GM23338 (cell line): ENCODE measurements around the gene G3BP1. TPM values are rescaled to one million over a fixed set of nuclear protein-coding genes. Genes with fewer than 3 reads are reported as not detected.

ENCODE experiments used
- ATAC-seq: fragments of 200-7000 bp; cut with Tn5 transposase; 3 replicates; pipeline ENCODE4 v1.9.1; 2020
- DNase-seq: peaks from one replicate; pipeline ENCODE4 v3.0.0-alpha.2; 2015; ENCODE audit warnings: low spot score
- H2AFZ ChIP-seq: fragments of 200-600 bp; sonication (generic); 2 replicates; pipeline ENCODE4 v1.8.0; 2016; ENCODE audit warnings: antibody characterized with exemption, mild to moderate bottlenecking, moderate library complexity
- H3F3A ChIP-seq: fragments of 200-600 bp; sonication (generic); replicated peaks from 2 replicates; pipeline ENCODE4 v1.8.0; 2017; ENCODE audit warnings: antibody characterized with exemption, mixed run types, low read depth
- H3K27ac ChIP-seq: fragments of 200-600 bp; sonication (generic); 2 replicates; pipeline ENCODE4 v1.6.1; 2016; ENCODE audit warnings: low read depth
- H3K27me3 ChIP-seq: fragments of 200-600 bp; sonication (generic); 2 replicates; pipeline ENCODE4 v1.8.0; 2016; ENCODE audit warnings: mild to moderate bottlenecking, mixed run types, moderate library complexity; ENCODE audit not compliant: insufficient read depth
- H3K36me3 ChIP-seq: fragments of 200-600 bp; sonication (generic); 2 replicates; pipeline ENCODE4 v1.8.0; 2016; ENCODE audit warnings: mild to moderate bottlenecking; ENCODE audit not compliant: insufficient read depth
- H3K4me1 ChIP-seq: fragments of 200-600 bp; sonication (generic); 2 replicates; pipeline ENCODE4 v1.8.0; 2016; ENCODE audit warnings: mild to moderate bottlenecking, moderate library complexity; ENCODE audit not compliant: insufficient read depth
- H3K4me2 ChIP-seq: fragments of 200-600 bp; sonication (generic); 2 replicates; pipeline ENCODE4 v1.7.1; 2017; ENCODE audit warnings: mixed run types
- H3K4me3 ChIP-seq: fragments of 200-600 bp; sonication (generic); 2 replicates; pipeline ENCODE4 v1.6.1; 2016; ENCODE audit warnings: mixed run types
- H3K79me2 ChIP-seq: fragments of 200-600 bp; sonication (generic); replicated peaks from 2 replicates; pipeline ENCODE4 v1.8.0; 2017; ENCODE audit warnings: mild to moderate bottlenecking; ENCODE audit not compliant: insufficient read depth
- H3K9me2 ChIP-seq: fragments of 200-600 bp; sonication (generic); 2 replicates; pipeline ENCODE4 v1.8.0; 2017; ENCODE audit not compliant: insufficient read depth
- H4K20me1 ChIP-seq: fragments of 200-600 bp; sonication (generic); replicated peaks from 2 replicates; pipeline ENCODE4 v1.8.0; 2017; ENCODE audit warnings: mild to moderate bottlenecking; ENCODE audit not compliant: insufficient read depth
- H3K27ac Mint-ChIP-seq: 2 replicates; pipeline ENCODE4 v1.8.0; 2020; ENCODE audit warnings: inconsistent platforms, mild to moderate bottlenecking, moderate library complexity, mixed read lengths
- H3K27me3 Mint-ChIP-seq: 3 replicates; pipeline ENCODE4 v1.8.0; 2022; ENCODE audit warnings: low read depth, mild to moderate bottlenecking, moderate library complexity, mixed read lengths, inconsistent platforms; ENCODE audit not compliant: insufficient read depth, poor library complexity
- H3K36me3 Mint-ChIP-seq: 3 replicates; pipeline ENCODE4 v1.8.0; 2021; ENCODE audit warnings: low read depth, mild to moderate bottlenecking, inconsistent platforms, moderate library complexity, mixed read lengths
- H3K4me1 Mint-ChIP-seq: 3 replicates; pipeline ENCODE4 v1.8.0; 2020; ENCODE audit warnings: mild to moderate bottlenecking, inconsistent platforms, mixed read lengths
- H3K4me3 Mint-ChIP-seq: 3 replicates; pipeline ENCODE4 v1.8.0; 2021; ENCODE audit warnings: moderate library complexity, mild to moderate bottlenecking, inconsistent platforms, mixed read lengths
- H3K9me3 Mint-ChIP-seq: 3 replicates; pipeline ENCODE4 v1.8.0; 2020; ENCODE audit warnings: moderate library complexity, mild to moderate bottlenecking, inconsistent platforms, mixed read lengths
- CREB1 ChIP-seq: fragments of 250-450 bp; sonication (Bioruptor Pico); IDR thresholded peaks from 2 replicates; pipeline ENCODE4 v1.5.0; 2020; ENCODE audit warnings: low read depth, mild to moderate bottlenecking, moderate library complexity
- EZH2 ChIP-seq: fragments of 200-600 bp; sonication (generic); IDR thresholded peaks from one replicate; pipeline ENCODE4 v1.8.0; 2017; ENCODE audit warnings: antibody characterized with exemption, mild to moderate bottlenecking, low read depth; ENCODE audit not compliant: unreplicated experiment
- POLR2AphosphoS5 ChIP-seq: IDR thresholded peaks from 2 replicates; pipeline ENCODE4 v1.6.1; 2016; ENCODE audit warnings: antibody characterized with exemption, low read depth
- STAT1 ChIP-seq: IDR thresholded peaks from one replicate; pipeline ENCODE4 v1.6.1; 2016; ENCODE audit warnings: antibody characterized with exemption; ENCODE audit not compliant: unreplicated experiment
- ZNF114 ChIP-seq: fragments of 250-450 bp; sonication (Bioruptor Pico); IDR thresholded peaks from 2 replicates; pipeline ENCODE4 v1.5.0; 2020; ENCODE audit warnings: mild to moderate bottlenecking, moderate library complexity
- polyA plus RNA-seq: library from polyadenylated mRNA; unstranded; fragments of >200 nt; fragmentation: Nextera tagmentation; extraction: Ambion mirVana; gene quantifications from 2 replicates; pipeline ENCODE4 v1.2.1, GENCODE V29; 2016
- total RNA-seq: library from RNA; depleted of rRNA; stranded (reverse); fragments of >200 nt; shearing (Covaris generic); gene quantifications from 2 replicates; pipeline ENCODE4 v1.2.3, GENCODE V29; 2014
- TF ChIP-seq, protein P1 (sequence below): fragments of 250-450 bp; sonication (Bioruptor Pico); IDR thresholded peaks from 2 replicates; pipeline ENCODE4 v1.5.0; 2020; ENCODE audit warnings: mild to moderate bottlenecking, moderate library complexity
- TF ChIP-seq, protein P2 (sequence below), 2 experiments: fragments of 200-600 bp in 1 of 2; sonication (generic) in 1 of 2; conservative IDR thresholded peaks; 2 replicates each; pipeline versions ENCODE4 v1.5.1 to v1.6.1; 2016 to 2017; ENCODE audit warnings: antibody characterized with exemption in 2 of 2, low read depth in 2 of 2, mild to moderate bottlenecking in 2 of 2, moderate library complexity in 1 of 2

The G3BP1 gene
- total and polyA plus RNA-seq, 2 experiments from 2014 or later: 183 to 323 TPM

DNA sequence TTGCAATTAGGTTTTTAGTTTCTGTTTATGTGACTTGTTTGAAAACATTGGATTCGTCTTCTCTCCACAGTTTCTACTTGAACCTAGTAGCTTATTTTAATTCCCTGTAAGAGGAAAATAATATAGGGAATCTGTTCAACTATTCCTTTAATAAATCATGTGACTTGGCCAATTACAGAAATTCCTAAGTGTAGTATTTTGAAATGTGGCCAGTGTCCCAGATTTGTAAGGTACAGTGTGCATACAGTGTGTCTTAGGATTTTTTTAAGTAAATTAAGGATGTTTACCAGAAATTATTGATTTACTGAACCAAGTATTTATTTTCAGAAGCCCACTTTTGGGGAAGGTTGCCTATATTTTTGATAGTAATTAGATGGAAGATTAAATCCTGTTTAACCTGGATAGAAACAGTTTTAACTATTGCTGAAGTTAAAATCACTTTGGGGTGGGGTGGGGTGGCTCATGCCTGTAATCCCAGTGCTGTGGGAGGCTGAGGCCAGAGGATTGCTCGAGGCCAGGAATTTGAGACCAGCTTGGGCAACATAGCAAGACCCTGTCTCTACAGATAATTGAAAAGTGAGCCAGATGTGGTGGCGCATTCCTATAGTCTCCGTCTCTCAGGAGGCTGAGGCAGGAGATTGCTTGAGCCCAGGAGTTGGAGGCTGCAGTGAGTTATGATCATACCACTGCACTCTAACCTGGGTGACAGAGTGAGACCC lies 36.9 kb downstream of the G3BP1 start (continued):
- TF ChIP-seq, protein P1, sequence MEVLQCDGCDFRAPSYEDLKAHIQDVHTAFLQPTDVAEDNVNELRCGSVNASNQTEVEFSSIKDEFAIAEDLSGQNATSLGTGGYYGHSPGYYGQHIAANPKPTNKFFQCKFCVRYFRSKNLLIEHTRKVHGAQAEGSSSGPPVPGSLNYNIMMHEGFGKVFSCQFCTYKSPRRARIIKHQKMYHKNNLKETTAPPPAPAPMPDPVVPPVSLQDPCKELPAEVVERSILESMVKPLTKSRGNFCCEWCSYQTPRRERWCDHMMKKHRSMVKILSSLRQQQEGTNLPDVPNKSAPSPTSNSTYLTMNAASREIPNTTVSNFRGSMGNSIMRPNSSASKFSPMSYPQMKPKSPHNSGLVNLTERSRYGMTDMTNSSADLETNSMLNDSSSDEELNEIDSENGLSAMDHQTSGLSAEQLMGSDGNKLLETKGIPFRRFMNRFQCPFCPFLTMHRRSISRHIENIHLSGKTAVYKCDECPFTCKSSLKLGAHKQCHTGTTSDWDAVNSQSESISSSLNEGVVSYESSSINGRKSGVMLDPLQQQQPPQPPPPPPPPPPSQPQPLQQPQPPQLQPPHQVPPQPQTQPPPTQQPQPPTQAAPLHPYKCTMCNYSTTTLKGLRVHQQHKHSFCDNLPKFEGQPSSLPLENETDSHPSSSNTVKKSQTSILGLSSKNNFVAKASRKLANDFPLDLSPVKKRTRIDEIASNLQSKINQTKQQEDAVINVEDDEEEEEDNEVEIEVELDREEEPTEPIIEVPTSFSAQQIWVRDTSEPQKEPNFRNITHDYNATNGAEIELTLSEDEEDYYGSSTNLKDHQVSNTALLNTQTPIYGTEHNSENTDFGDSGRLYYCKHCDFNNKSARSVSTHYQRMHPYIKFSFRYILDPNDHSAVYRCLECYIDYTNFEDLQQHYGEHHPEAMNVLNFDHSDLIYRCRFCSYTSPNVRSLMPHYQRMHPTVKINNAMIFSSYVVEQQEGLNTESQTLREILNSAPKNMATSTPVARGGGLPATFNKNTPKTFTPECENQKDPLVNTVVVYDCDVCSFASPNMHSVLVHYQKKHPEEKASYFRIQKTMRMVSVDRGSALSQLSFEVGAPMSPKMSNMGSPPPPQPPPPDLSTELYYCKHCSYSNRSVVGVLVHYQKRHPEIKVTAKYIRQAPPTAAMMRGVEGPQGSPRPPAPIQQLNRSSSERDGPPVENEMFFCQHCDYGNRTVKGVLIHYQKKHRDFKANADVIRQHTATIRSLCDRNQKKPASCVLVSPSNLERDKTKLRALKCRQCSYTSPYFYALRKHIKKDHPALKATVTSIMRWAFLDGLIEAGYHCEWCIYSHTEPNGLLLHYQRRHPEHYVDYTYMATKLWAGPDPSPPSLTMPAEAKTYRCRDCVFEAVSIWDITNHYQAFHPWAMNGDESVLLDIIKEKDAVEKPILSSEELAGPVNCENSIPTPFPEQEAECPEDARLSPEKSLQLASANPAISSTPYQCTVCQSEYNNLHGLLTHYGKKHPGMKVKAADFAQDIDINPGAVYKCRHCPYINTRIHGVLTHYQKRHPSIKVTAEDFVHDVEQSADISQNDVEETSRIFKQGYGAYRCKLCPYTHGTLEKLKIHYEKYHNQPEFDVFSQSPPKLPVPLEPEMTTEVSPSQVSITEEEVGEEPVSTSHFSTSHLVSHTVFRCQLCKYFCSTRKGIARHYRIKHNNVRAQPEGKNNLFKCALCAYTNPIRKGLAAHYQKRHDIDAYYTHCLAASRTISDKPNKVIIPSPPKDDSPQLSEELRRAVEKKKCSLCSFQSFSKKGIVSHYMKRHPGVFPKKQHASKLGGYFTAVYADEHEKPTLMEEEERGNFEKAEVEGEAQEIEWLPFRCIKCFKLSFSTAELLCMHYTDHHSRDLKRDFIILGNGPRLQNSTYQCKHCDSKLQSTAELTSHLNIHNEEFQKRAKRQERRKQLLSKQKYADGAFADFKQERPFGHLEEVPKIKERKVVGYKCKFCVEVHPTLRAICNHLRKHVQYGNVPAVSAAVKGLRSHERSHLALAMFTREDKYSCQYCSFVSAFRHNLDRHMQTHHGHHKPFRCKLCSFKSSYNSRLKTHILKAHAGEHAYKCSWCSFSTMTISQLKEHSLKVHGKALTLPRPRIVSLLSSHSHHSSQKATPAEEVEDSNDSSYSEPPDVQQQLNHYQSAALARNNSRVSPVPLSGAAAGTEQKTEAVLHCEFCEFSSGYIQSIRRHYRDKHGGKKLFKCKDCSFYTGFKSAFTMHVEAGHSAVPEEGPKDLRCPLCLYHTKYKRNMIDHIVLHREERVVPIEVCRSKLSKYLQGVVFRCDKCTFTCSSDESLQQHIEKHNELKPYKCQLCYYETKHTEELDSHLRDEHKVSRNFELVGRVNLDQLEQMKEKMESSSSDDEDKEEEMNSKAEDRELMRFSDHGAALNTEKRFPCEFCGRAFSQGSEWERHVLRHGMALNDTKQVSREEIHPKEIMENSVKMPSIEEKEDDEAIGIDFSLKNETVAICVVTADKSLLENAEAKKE (CRISPR knock-in tag): no peak
- TF ChIP-seq ZNF114 (CRISPR knock-in tag) (no peak), POLR2AphosphoS5 (no peak), CREB1 (no peak)
- TF ChIP-seq, protein P2, sequence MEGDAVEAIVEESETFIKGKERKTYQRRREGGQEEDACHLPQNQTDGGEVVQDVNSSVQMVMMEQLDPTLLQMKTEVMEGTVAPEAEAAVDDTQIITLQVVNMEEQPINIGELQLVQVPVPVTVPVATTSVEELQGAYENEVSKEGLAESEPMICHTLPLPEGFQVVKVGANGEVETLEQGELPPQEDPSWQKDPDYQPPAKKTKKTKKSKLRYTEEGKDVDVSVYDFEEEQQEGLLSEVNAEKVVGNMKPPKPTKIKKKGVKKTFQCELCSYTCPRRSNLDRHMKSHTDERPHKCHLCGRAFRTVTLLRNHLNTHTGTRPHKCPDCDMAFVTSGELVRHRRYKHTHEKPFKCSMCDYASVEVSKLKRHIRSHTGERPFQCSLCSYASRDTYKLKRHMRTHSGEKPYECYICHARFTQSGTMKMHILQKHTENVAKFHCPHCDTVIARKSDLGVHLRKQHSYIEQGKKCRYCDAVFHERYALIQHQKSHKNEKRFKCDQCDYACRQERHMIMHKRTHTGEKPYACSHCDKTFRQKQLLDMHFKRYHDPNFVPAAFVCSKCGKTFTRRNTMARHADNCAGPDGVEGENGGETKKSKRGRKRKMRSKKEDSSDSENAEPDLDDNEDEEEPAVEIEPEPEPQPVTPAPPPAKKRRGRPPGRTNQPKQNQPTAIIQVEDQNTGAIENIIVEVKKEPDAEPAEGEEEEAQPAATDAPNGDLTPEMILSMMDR (conservative IDR thresholded peaks at IDR 0.05; ENCODE audit: low read depth in 2 of 2): no peak

DNA sequence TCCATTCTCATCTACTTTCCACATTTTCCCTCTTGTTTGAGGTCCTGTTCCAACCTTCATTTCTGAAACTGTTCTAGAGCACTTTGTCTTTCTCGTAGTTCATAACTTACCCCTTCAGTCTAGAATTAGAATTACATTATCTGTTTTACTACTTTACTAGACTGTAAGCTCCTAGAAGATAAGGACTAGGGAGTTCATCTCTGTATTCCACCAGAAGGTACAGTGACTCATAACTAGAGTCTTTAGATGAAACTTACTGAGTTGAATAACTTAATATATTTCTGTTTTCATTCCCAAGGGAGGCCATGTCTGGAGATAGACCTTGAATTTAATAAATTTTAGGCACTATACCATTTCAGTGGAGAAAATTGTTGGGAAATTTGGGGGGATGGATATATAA lies 38.7 kb downstream of the G3BP1 start:
- H3K4me2 ChIP-seq: no peak overlapping the region
- no peaks in the 10 kb centered on the region for H3K27me3 Mint-ChIP-seq
- DNase-seq: no peak
- no peak overlapping the region for H3K4me3 Mint-ChIP-seq
- peaks cover 13% of the 10 kb centered on the region for H3K4me1 Mint-ChIP-seq
- H3F3A ChIP-seq: no peaks in the 10 kb centered on the region
- H3K27me3 ChIP-seq: no peaks in the 10 kb centered on the region
- H4K20me1 ChIP-seq: peaks cover 46% of the 10 kb centered on the region
- H3K4me1 ChIP-seq: peaks cover under 1% of the 10 kb centered on the region; the same call in 1 of the 2 replicates
- no peak overlapping the region for H3K27ac Mint-ChIP-seq
- no peak overlapping the region for H2AFZ ChIP-seq
- H3K4me3 ChIP-seq: no peak overlapping the region
- H3K36me3 ChIP-seq: peaks cover 17% of the 10 kb centered on the region; the same call in 1 of the 2 replicates
- no peaks in the 10 kb centered on the region for H3K9me2 ChIP-seq
- ATAC-seq: no peak
- no peak overlapping the region for H3K27ac ChIP-seq
- peaks cover 55% of the 10 kb centered on the region for H3K79me2 ChIP-seq
- H3K36me3 Mint-ChIP-seq: peaks cover 89% of the 10 kb centered on the region
- H3K9me3 Mint-ChIP-seq: no peaks in the 10 kb centered on the region
- TF ChIP-seq EZH2: no peak
- TF ChIP-seq STAT1: no peak
- TF ChIP-seq POLR2AphosphoS5: no peak
- TF ChIP-seq, protein P1 (CRISPR knock-in tag): no peak
- no peak for TF ChIP-seq CREB1
